ENCODE results near the gene ANKRD40CL.

- TF ChIP-seq MITF (IDR thresholded peaks at IDR 0.05), result no peak
- TF ChIP-seq SAP30 (IDR thresholded peaks at IDR 0.05; ENCODE audit: borderline replicate concordance, insufficient read depth, low read depth, low read length, poor library complexity, severe bottlenecking), result no peak
- no peak for TF ChIP-seq CTCF (IDR thresholded peaks at IDR 0.05 in 2 of 3, conservative IDR thresholded peaks at IDR 0.05 in 1 of 3; ENCODE audit: insufficient read depth in 2 of 3, low read depth in 1 of 3, low read length in 3 of 3)
- no peak for TF ChIP-seq ZFP36 (IDR thresholded peaks at IDR 0.05; ENCODE audit: low read depth, low read length, partially characterized antibody)
- no peak for TF ChIP-seq ZC3H11A (IDR thresholded peaks at IDR 0.05; ENCODE audit: low read depth, low read length)
- TF ChIP-seq ZKSCAN8 (CRISPR knock-in tag; IDR thresholded peaks at IDR 0.05), result no peak
- no peak for TF ChIP-seq ZNF274 (IDR thresholded peaks at IDR 0.05; ENCODE audit: borderline replicate concordance, low read depth, low read length)
These were observed 27.0 kb upstream of the ANKRD40CL start for GRCh38 chr17:50794361-50794760.

Data from K562 (cell line).